ENCODE data around the gene AFAP1. TPM values are rescaled to one million over a fixed set of nuclear protein-coding genes. Genes with fewer than 3 reads are reported as not detected.

The AFAP1 gene
- total RNA-seq, 2 experiments from 2014 or later = not detected

DNA sequence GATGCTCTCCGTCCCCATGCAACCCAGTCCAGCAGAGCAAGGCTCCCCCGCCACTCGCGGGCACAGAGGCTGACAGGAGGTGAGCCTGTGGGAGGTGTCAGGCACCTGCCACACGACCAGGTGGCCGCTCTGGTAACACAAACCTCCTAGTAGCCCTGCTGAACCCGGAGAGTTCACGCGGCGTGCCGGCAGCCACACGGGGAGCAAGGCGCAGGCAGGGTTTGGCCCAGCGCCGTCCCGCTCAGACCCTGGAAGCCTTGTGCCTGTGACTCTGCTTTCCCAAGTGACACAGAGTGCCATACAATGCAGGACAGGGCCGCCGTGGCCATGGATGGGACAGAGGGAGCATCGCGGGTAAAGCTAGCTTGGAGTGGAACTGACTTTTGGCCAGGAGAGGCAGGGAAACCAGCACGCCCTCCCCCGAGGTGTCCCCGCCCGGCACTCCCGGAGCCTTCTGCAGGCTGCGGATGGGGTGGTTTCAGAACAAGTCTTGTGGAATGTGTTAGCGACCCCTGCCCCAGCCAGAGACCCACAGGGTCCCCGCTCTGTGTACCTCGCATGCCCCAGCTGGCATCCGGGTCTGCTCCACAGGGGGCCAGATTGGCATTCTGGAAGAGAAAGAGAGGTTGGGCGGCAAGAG is 44.7 kb upstream of the AFAP1 start:
- no peaks in the 10 kb centered on the region for H3K9me3 ChIP-seq (ENCODE audit: low read length)
- H3K4me2 ChIP-seq (ENCODE audit: low read length) = no peak overlapping the region
- ChIA-PET CTCF (ENCODE audit: unreplicated experiment) (no interaction called here), POLR2A (no interaction called here)
- H2AFZ ChIP-seq (ENCODE audit: low read length) = no peak overlapping the region
- BruUV-seq (replicated peaks) = no TSS peak
- no peak overlapping the region for H3K27ac ChIP-seq (ENCODE audit: low read depth, low read length, poor library complexity, severe bottlenecking)
- no peaks in the 10 kb centered on the region for H3K4me1 ChIP-seq (ENCODE audit: insufficient read depth, low read length, poor library complexity, severe bottlenecking)
- DNase-seq (ENCODE audit: low spot score) = no peak
- intact Hi-C loops (cut with micrococcal nuclease; ENCODE audit: unreplicated experiment) = no loop called here
- no peaks in the 10 kb centered on the region for H3K9me2 ChIP-seq (ENCODE audit: insufficient read depth, low read length)
- no peak overlapping the region for H3K4me3 ChIP-seq (ENCODE audit: low read depth, low read length, poor library complexity, severe bottlenecking)
- H3K36me3 ChIP-seq (ENCODE audit: insufficient read depth, low read length) = no peaks in the 10 kb centered on the region
- H3K79me2 ChIP-seq (ENCODE audit: insufficient read depth, low read depth, low read length) = no peaks in the 10 kb centered on the region
- no peaks in the 10 kb centered on the region for H4K20me1 ChIP-seq (ENCODE audit: insufficient read depth, low read length)
- no peak for TF ChIP-seq CTCF (conservative IDR thresholded peaks at IDR 0.05; ENCODE audit: low read length)
- no peak for TF ChIP-seq EZH2phosphoT487 (IDR thresholded peaks at IDR 0.05; ENCODE audit: borderline replicate concordance, low read depth, low read length)

- intact Hi-C loops (cut with micrococcal nuclease; ENCODE audit: unreplicated experiment) = no loop called here
- H3K4me2 ChIP-seq (ENCODE audit: low read length) = no peak overlapping the region
- no peaks in the 10 kb centered on the region for H4K20me1 ChIP-seq (ENCODE audit: insufficient read depth, low read length)
- H3K4me3 ChIP-seq (ENCODE audit: low read depth, low read length, poor library complexity, severe bottlenecking) = no peak overlapping the region
- no peak overlapping the region for H3K27ac ChIP-seq (ENCODE audit: low read depth, low read length, poor library complexity, severe bottlenecking)
- no peaks in the 10 kb centered on the region for H3K79me2 ChIP-seq (ENCODE audit: insufficient read depth, low read depth, low read length)
- H3K9me2 ChIP-seq (ENCODE audit: insufficient read depth, low read length) = no peaks in the 10 kb centered on the region
- no peaks in the 10 kb centered on the region for H3K36me3 ChIP-seq (ENCODE audit: insufficient read depth, low read length)
- no TSS peak for BruUV-seq (replicated peaks)
- TF ChIP-seq CTCF (conservative IDR thresholded peaks at IDR 0.05; ENCODE audit: low read length) (no peak), EZH2phosphoT487 (IDR thresholded peaks at IDR 0.05; ENCODE audit: borderline replicate concordance, low read depth, low read length) (no peak)
- ChIA-PET CTCF (ENCODE audit: unreplicated experiment) (no interaction called here), POLR2A (no interaction called here)
- H2AFZ ChIP-seq (ENCODE audit: low read length) = no peak overlapping the region
- H3K9me3 ChIP-seq (ENCODE audit: low read length) = no peaks in the 10 kb centered on the region
- DNase-seq (ENCODE audit: low spot score) = no peak
- H3K4me1 ChIP-seq (ENCODE audit: insufficient read depth, low read length, poor library complexity, severe bottlenecking) = no peaks in the 10 kb centered on the region
Observed at GRCh38 chr4:7983296-7983695, 43.6 kb upstream of the AFAP1 start.

- no peaks in the 10 kb centered on the region for H3K36me3 ChIP-seq (ENCODE audit: insufficient read depth, low read length)
- ChIA-PET POLR2A (no interaction called here), CTCF (ENCODE audit: unreplicated experiment) (no interaction called here)
Observed at GRCh38 chr4:7981738-7982394, 42.2 kb upstream of the AFAP1 start.

More at GRCh38 chr4:7981738-7982394, 42.2 kb upstream of the AFAP1 start:
- Histone ChIP-seq H3K4me3 (ENCODE audit: low read depth, low read length, poor library complexity, severe bottlenecking) (no peak overlapping the region), H2AFZ (ENCODE audit: low read length) (no peak overlapping the region), H3K4me1 (ENCODE audit: insufficient read depth, low read length, poor library complexity, severe bottlenecking) (no peaks in the 10 kb centered on the region), H3K9me3 (ENCODE audit: low read length) (no peaks in the 10 kb centered on the region), H3K27ac (ENCODE audit: low read depth, low read length, poor library complexity, severe bottlenecking) (no peak overlapping the region), H3K79me2 (ENCODE audit: insufficient read depth, low read depth, low read length) (no peaks in the 10 kb centered on the region), H3K9me2 (ENCODE audit: insufficient read depth, low read length) (no peaks in the 10 kb centered on the region), H4K20me1 (ENCODE audit: insufficient read depth, low read length) (no peaks in the 10 kb centered on the region), H3K4me2 (ENCODE audit: low read length) (no peak overlapping the region)
- no TSS peak for BruUV-seq (replicated peaks)
- intact Hi-C loops (cut with micrococcal nuclease; ENCODE audit: unreplicated experiment) = no loop called here
- TF ChIP-seq EZH2phosphoT487 (IDR thresholded peaks at IDR 0.05; ENCODE audit: borderline replicate concordance, low read depth, low read length) = no peak
- TF ChIP-seq CTCF (conservative IDR thresholded peaks at IDR 0.05; ENCODE audit: low read length) = no peak
- DNase-seq (ENCODE audit: low spot score) = no peak
